Hepatocyte (in vitro differentiated cells): Measurements from ENCODE around the gene BTD. TPM values are rescaled to one million over a fixed set of nuclear protein-coding genes. Genes with fewer than 3 reads are reported as not detected.

Source experiments
- DNase-seq: peaks from one replicate; pipeline ENCODE4 v3.0.0-alpha.2; 2016; ENCODE audit warnings: low spot score
- H2AFZ ChIP-seq: fragments of 200-600 bp; sonication (generic); 2 replicates; pipeline ENCODE4 v1.6.0; 2016; ENCODE audit warnings: antibody characterized with exemption, mild to moderate bottlenecking
- H3K27ac ChIP-seq: fragments of 200-600 bp; sonication (generic); 2 replicates; pipeline ENCODE4 v1.5.1; 2016; ENCODE audit warnings: mild to moderate bottlenecking
- H3K27me3 ChIP-seq: fragments of 200-600 bp; sonication (generic); 2 replicates; pipeline ENCODE4 v1.6.1; 2016
- H3K36me3 ChIP-seq: fragments of 200-600 bp; sonication (generic); replicated peaks from 2 replicates; pipeline ENCODE4 v1.5.1; 2016; ENCODE audit warnings: low read depth; ENCODE audit not compliant: insufficient read depth
- H3K4me1 ChIP-seq: fragments of 200-600 bp; sonication (generic); 2 replicates; pipeline ENCODE4 v1.5.1; 2016; ENCODE audit warnings: mild to moderate bottlenecking, moderate library complexity; ENCODE audit not compliant: insufficient read depth
- H3K4me2 ChIP-seq: fragments of 200-600 bp; sonication (generic); 2 replicates; pipeline ENCODE4 v1.6.0; 2016
- H3K4me3 ChIP-seq: fragments of 200-600 bp; sonication (generic); 2 replicates; pipeline ENCODE4 v1.5.1; 2016; ENCODE audit warnings: mild to moderate bottlenecking
- H3K79me2 ChIP-seq: fragments of 200-600 bp; sonication (generic); 2 replicates; pipeline ENCODE4 v1.6.0; 2017; ENCODE audit warnings: mild to moderate bottlenecking
- H3K9me2 ChIP-seq: fragments of 200-600 bp; sonication (generic); replicated peaks from 2 replicates; pipeline ENCODE4 v1.6.0; 2017; ENCODE audit warnings: mild to moderate bottlenecking; ENCODE audit not compliant: insufficient read depth
- H3K9me3 ChIP-seq: fragments of 200-600 bp; sonication (generic); 2 replicates; pipeline ENCODE4 v1.5.1; 2016; ENCODE audit warnings: low read depth, mild to moderate bottlenecking
- H4K20me1 ChIP-seq: fragments of 200-600 bp; sonication (generic); 2 replicates; pipeline ENCODE4 v1.6.0; 2016; ENCODE audit warnings: mild to moderate bottlenecking; ENCODE audit not compliant: insufficient read depth, poor library complexity, severe bottlenecking
- CTCF ChIP-seq: fragments of 200-600 bp; sonication (generic); IDR thresholded peaks from 2 replicates; pipeline ENCODE4 v1.5.1; 2016; ENCODE audit warnings: antibody characterized with exemption, mild to moderate bottlenecking; ENCODE audit not compliant: poor library complexity
- EZH2 ChIP-seq: fragments of 200-600 bp; sonication (generic); IDR thresholded peaks from 2 replicates; pipeline ENCODE4 v1.6.1; 2016; ENCODE audit warnings: antibody characterized with exemption, mild to moderate bottlenecking, borderline replicate concordance
- EZH2phosphoT487 ChIP-seq: fragments of 200-600 bp; sonication (generic); IDR thresholded peaks from one replicate; pipeline ENCODE4 v1.6.1; 2018; ENCODE audit warnings: antibody characterized with exemption, mild to moderate bottlenecking, low read depth, moderate library complexity; ENCODE audit not compliant: unreplicated experiment, severe bottlenecking
- WGBS: methylation state at CpG from one replicate; pipeline ENCODE4 v1.1.6; 2016; ENCODE audit warnings: low lambda C conversion rate; ENCODE audit errors: missing lambda C conversion rate; 5-methylcytosine and 5-hydroxymethylcytosine counted together
- polyA plus RNA-seq: library from polyadenylated mRNA; unstranded; fragments of >200 nt; fragmentation: Nextera tagmentation; extraction: Ambion mirVana; gene quantifications from 2 replicates; pipeline ENCODE4 v1.2.1, GENCODE V29; 2016
- total RNA-seq: library from RNA; depleted of rRNA; stranded (reverse); fragments of >200 nt; gene quantifications from 2 replicates; pipeline ENCODE4 v1.2.3, GENCODE V29; 2014

Gene BTD
- total and polyA plus RNA-seq, 2 experiments from 2014 or later, result 28.4 to 37.9 TPM

DNA sequence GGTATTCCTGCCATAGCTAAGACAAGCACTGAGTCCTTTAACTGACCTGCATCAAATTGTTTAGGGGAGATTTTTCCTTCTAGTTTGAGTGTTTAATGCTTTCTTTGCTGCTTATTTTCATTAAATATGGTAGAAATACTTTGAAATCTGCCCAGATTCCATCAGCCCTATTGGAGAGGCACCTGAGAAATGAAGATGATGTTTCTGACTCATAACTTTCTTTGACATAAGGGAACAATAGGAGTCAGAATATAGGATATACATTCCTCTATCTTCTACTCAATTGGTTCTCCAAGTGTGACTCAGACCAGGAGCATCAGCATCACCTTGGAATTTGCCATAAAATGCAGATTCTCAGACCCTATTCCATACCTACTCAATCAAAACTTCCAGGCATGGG, 27.4 kb downstream of the BTD start:
- H3K36me3 ChIP-seq, result no peaks in the 10 kb centered on the region
- no peaks in the 10 kb centered on the region for H3K27me3 ChIP-seq
- TF ChIP-seq EZH2phosphoT487 (no peak), EZH2 (no peak), CTCF (no peak)
- no peaks in the 10 kb centered on the region for H4K20me1 ChIP-seq
- H3K4me2 ChIP-seq, result no peak overlapping the region
- no peak for DNase-seq
- H3K9me2 ChIP-seq, result no peaks in the 10 kb centered on the region
- no peak overlapping the region for H3K27ac ChIP-seq
- peaks cover 13% of the 10 kb centered on the region for H3K4me1 ChIP-seq
- no peak overlapping the region for H2AFZ ChIP-seq
- no peaks in the 10 kb centered on the region for H3K9me3 ChIP-seq
- no peak overlapping the region for H3K4me3 ChIP-seq
- peaks cover 5% of the 10 kb centered on the region for H3K79me2 ChIP-seq

DNA sequence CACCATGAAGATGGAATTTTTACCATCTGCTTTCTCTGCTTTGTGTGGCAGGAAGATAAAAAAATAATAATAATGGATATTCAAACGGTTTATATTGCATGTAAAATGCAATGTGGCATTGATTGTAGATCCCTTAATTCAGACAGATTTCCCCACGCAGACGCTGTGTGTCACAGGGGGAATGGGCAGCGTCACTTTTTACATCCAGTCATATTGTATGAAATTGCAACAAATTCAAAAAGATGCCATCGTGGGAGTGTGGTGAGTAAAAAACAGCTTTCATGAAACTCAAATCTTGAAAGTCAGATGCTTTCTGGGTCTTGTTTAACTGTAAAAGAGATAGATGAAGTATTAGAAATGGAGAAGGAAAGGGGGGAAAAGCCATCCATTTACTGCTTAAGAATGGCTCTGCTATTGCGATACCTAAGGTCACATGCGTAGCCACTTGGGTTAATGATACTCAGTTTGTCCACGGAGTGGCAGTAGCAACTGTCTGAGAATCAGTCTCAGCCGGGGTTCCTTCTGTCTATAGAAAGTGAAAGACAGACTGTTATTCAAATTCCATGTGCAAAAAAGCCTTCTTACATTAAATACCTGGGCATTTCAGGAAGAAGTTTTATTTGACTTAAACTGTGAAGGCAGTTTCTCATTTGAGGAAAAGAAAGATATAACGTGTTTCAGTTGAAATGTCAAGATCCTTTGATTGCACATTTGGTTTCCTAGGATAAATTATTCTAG, 28.5 kb downstream of the BTD start:
- Histone ChIP-seq H3K9me2 (no peaks in the 10 kb centered on the region), H3K4me1 (peaks cover 24% of the 10 kb centered on the region), H3K27ac (peak overlapping the region; percentile 41), H3K9me3 (no peaks in the 10 kb centered on the region), H3K36me3 (no peaks in the 10 kb centered on the region), H3K79me2 (no peaks in the 10 kb centered on the region), H2AFZ (no peak overlapping the region), H4K20me1 (no peaks in the 10 kb centered on the region), H3K4me2 (peak overlapping the region; percentile 67), H3K27me3 (no peaks in the 10 kb centered on the region), H3K4me3 (no peak overlapping the region)
- TF ChIP-seq EZH2 (no peak), EZH2phosphoT487 (no peak), CTCF (peak; percentile 75)
- peak; percentile 88 for DNase-seq
- 50% methylated on average over 10 of the region's 10 CpGs for WGBS

- Histone ChIP-seq H3K4me1 (peaks cover 30% of the 10 kb centered on the region), H3K79me2 (no peaks in the 10 kb centered on the region), H3K27ac (peak overlapping the region; percentile 41), H3K9me2 (no peaks in the 10 kb centered on the region), H3K4me3 (no peak overlapping the region), H3K4me2 (peak overlapping the region; percentile 67), H3K36me3 (no peaks in the 10 kb centered on the region), H2AFZ (no peak overlapping the region), H4K20me1 (no peaks in the 10 kb centered on the region), H3K9me3 (no peaks in the 10 kb centered on the region), H3K27me3 (no peaks in the 10 kb centered on the region)
- WGBS, result 31% methylated on average over 8 of the region's 8 CpGs
- TF ChIP-seq EZH2 (no peak), EZH2phosphoT487 (no peak), CTCF (no peak)
- DNase-seq, result no peak
These were observed 29.3 kb downstream of the BTD start for GRCh38 chr3:15630646-15631350.
